Sigmoid colon (tissue), 7 donors: ENCODE data around the gene IGSF9. TPM values are rescaled to one million over a fixed set of nuclear protein-coding genes. Genes with fewer than 3 reads are reported as not detected.
A peak's percentile ranks its signal among the peaks of the same experiment; 100 is the strongest.
"Not testable (repeated sequence)": the region's sequence is repeated elsewhere in the genome, so short reads cannot be mapped to it uniquely, and the experiment has no call there.

Experiments
- DNase-seq: peaks from one replicate; pipeline ENCODE4 v3.0.0-alpha.2; 2019
- H3K27ac ChIP-seq, 4 donors: fragments of 200-600 bp; sonication (generic); one replicate each; pipeline ENCODE4 v1.5.1; 2016 to 2019; ENCODE audit warnings: mild to moderate bottlenecking in 1 of 4
- H3K27me3 ChIP-seq, 3 donors: fragments of 200-600 bp; sonication (generic); one replicate each; pipeline ENCODE4 v1.5.1; 2019; ENCODE audit warnings: mild to moderate bottlenecking in 1 of 3
- H3K36me3 ChIP-seq, 4 donors: fragments of 200-600 bp; sonication (generic); one replicate each; pipeline ENCODE4 v1.5.1; 2016 to 2019
- H3K4me1 ChIP-seq, 4 donors: fragments of 200-600 bp; sonication (generic); one replicate each; pipeline ENCODE4 v1.5.1; 2017 to 2019
- H3K4me3 ChIP-seq, 4 donors: fragments of 200-600 bp; sonication (generic); one replicate each; pipeline ENCODE4 v1.5.1; 2017 to 2019; ENCODE audit warnings: mild to moderate bottlenecking in 2 of 4, moderate library complexity in 1 of 4
- H3K9me3 ChIP-seq, 4 donors: fragments of 200-600 bp in 3 of 4; sonication (generic) in 3 of 4; one replicate each; pipeline versions ENCODE4 v1.5.1 to v1.6.1; 2013 to 2019
- CTCF ChIP-seq, 4 experiments: fragments of 450-650 bp in 3 of 4; fragments of 200-600 bp in 1 of 4; IDR thresholded peaks; one replicate each; pipeline ENCODE4 v1.5.1; 2016 to 2019; ENCODE audit warnings: antibody characterized with exemption in 4 of 4, mild to moderate bottlenecking in 3 of 4, moderate library complexity in 2 of 4
- EP300 ChIP-seq, 4 donors: sonication (generic); formaldehyde crosslinking; IDR thresholded peaks; one replicate each; pipeline ENCODE4 v1.6.1; 2017; ENCODE audit warnings: antibody characterized with exemption in 4 of 4
- POLR2A ChIP-seq, 2 donors: fragments of 450-650 bp; IDR thresholded peaks; one replicate each; pipeline ENCODE4 v1.6.1; 2016; ENCODE audit warnings: antibody characterized with exemption in 2 of 2, mild to moderate bottlenecking in 2 of 2, moderate library complexity in 2 of 2
- POLR2AphosphoS5 ChIP-seq, 4 donors: sonication (generic); formaldehyde crosslinking; IDR thresholded peaks; one replicate each; pipeline ENCODE4 v1.6.1; 2017; ENCODE audit warnings: antibody characterized with exemption in 4 of 4
- WGBS, 2 donors: extraction: QIAGEN DNeasy Blood & Tissue Kit; methylation state at CpG; one replicate each; pipeline ENCODE4 v1.1.7; 2013; 5-methylcytosine and 5-hydroxymethylcytosine counted together
- intact Hi-C: fragments of 100-400 bp; cut with DNase I; formaldehyde crosslinking; loops from one replicate; pipeline ENCODE4 v1.15.1; 2023
- polyA plus RNA-seq, 3 donors: library from polyadenylated mRNA; stranded (reverse); fragments of 200-250 nt; gene quantifications; one replicate each; pipeline ENCODE4 v1.2.3, GENCODE V29; 2013
- total RNA-seq, 4 donors: library from RNA; depleted of rRNA; stranded (reverse); fragments of >200 nt; gene quantifications; one replicate each; pipeline ENCODE4 v1.1.0, GENCODE V29; 2016
- donor health status: healthy with polysubstance abuse.
- donor health status: Bipolar disorder and iron deficiency.
- donor health status: healthy.

IGSF9 gene
- total and polyA plus RNA-seq, 7 donors, result under 0.01 to 16.3 (median 9.2) TPM; not detected in 3

- DNase-seq, result no peak
- H3K27me3 ChIP-seq, result no peaks in the 10 kb centered on the region
- H3K27ac ChIP-seq, result no peak overlapping the region
- H3K4me1 ChIP-seq, result peaks cover 0 to 11% (median 9%) of the 10 kb centered on the region in 4 donors
- H3K4me3 ChIP-seq, result no peak overlapping the region
- no peaks in the 10 kb centered on the region for H3K36me3 ChIP-seq
- intact Hi-C loops, result no loop called here
- TF ChIP-seq POLR2A (IDR thresholded peaks at IDR 0.05), result no peak
- no peak for TF ChIP-seq POLR2AphosphoS5 (IDR thresholded peaks at IDR 0.05)
- no peak for TF ChIP-seq CTCF (IDR thresholded peaks at IDR 0.05)
- no peak for TF ChIP-seq EP300 (IDR thresholded peaks at IDR 0.05)
- H3K9me3 ChIP-seq, result no peaks in the 10 kb centered on the region
- 97 to 98% methylated on average over 3 of the region's 3 CpGs for WGBS, 2 donors
Measured at GRCh38 chr1:159902541-159902940, 42.9 kb downstream of the IGSF9 start.

- intact Hi-C loops, result no loop called here
- no peak for TF ChIP-seq POLR2A (IDR thresholded peaks at IDR 0.05)
- TF ChIP-seq EP300 (IDR thresholded peaks at IDR 0.05), result no peak
- no peak for TF ChIP-seq POLR2AphosphoS5 (IDR thresholded peaks at IDR 0.05)
- TF ChIP-seq CTCF (IDR thresholded peaks at IDR 0.05), result no peak
- WGBS, 2 donors, result 77 to 89% methylated on average over 2 of the region's 2 CpGs
Measured at GRCh38 chr1:159900755-159901360, 44.6 kb downstream of the IGSF9 start.

GRCh38 chr1:159900086-159900680, 45.2 kb downstream of the IGSF9 start, which contains the start of gene CFAP45:
Gene CFAP45, minus strand, starts transcription at chr1:159900165. Its CDS starts 67 bp downstream, at chr1:159900098.
- 6 to 33% methylated on average over 30 of the region's 30 CpGs for WGBS, 2 donors
- peak; percentile 80 for DNase-seq
- Histone ChIP-seq H3K4me3 (no peak within 1 kb of the TSS), H3K27ac (peak within 1 kb of the TSS in 2 of 4 donors; percentile 7 to 31), H3K9me3 (no peaks in the 10 kb centered on the region), H3K4me1 (peaks cover 0 to 11% (median 9%) of the 10 kb centered on the region in 4 donors), H3K36me3 (no peaks in the 10 kb centered on the region), H3K27me3 (no peaks in the 10 kb centered on the region)
- intact Hi-C loops, result no loop called here
- no peak for TF ChIP-seq CTCF (IDR thresholded peaks at IDR 0.05)
- TF ChIP-seq POLR2AphosphoS5 (IDR thresholded peaks at IDR 0.05), result peak in 1 of 4 donors; percentile 45
- TF ChIP-seq EP300 (IDR thresholded peaks at IDR 0.05), result no peak
- no peak for TF ChIP-seq POLR2A (IDR thresholded peaks at IDR 0.05)

More at GRCh38 chr1:159900755-159901360, 44.6 kb downstream of the IGSF9 start:
- Histone ChIP-seq H3K36me3 (no peaks in the 10 kb centered on the region), H3K4me3 (no peak overlapping the region), H3K9me3 (no peaks in the 10 kb centered on the region), H3K27me3 (no peaks in the 10 kb centered on the region), H3K4me1 (peaks cover 0 to 11% (median 9%) of the 10 kb centered on the region in 4 donors), H3K27ac (peak overlapping the region in 2 of 4 donors; percentile 7 to 31)
- DNase-seq, result peak; percentile 8

- H3K27me3 ChIP-seq, intact Hi-C loops, H3K36me3 ChIP-seq, H3K4me3 ChIP-seq, H3K9me3 ChIP-seq: not testable (repeated sequence)
- H3K27ac ChIP-seq, result peak overlapping the region in 1 of 4 donors; percentile 31
- DNase-seq, result peak; percentile 58
- 73 to 88% methylated on average over 13 to 14 of the region's 15 CpGs for WGBS, 2 donors
- peaks cover 0 to 11% (median 9%) of the 10 kb centered on the region in 4 donors for H3K4me1 ChIP-seq
Measured at GRCh38 chr1:159899634-159900033, 45.8 kb downstream of the IGSF9 start.

GRCh38 chr1:159898527-159898926, 46.9 kb downstream of the IGSF9 start:
- intact Hi-C loops, result no loop called here
- Histone ChIP-seq H3K27me3 (no peaks in the 10 kb centered on the region), H3K36me3 (no peaks in the 10 kb centered on the region), H3K27ac (no peak overlapping the region), H3K9me3 (no peaks in the 10 kb centered on the region), H3K4me3 (no peak overlapping the region), H3K4me1 (peaks cover 0 to 11% (median 9%) of the 10 kb centered on the region in 4 donors)
- 86 to 89% methylated on average over 3 of the region's 3 CpGs for WGBS, 2 donors
- DNase-seq, result peak; percentile 53
- TF ChIP-seq POLR2A (IDR thresholded peaks at IDR 0.05), result no peak
- no peak for TF ChIP-seq EP300 (IDR thresholded peaks at IDR 0.05)
- no peak for TF ChIP-seq CTCF (IDR thresholded peaks at IDR 0.05)
- no peak for TF ChIP-seq POLR2AphosphoS5 (IDR thresholded peaks at IDR 0.05)
